ENCODE results near the gene MIS12.

DNA sequence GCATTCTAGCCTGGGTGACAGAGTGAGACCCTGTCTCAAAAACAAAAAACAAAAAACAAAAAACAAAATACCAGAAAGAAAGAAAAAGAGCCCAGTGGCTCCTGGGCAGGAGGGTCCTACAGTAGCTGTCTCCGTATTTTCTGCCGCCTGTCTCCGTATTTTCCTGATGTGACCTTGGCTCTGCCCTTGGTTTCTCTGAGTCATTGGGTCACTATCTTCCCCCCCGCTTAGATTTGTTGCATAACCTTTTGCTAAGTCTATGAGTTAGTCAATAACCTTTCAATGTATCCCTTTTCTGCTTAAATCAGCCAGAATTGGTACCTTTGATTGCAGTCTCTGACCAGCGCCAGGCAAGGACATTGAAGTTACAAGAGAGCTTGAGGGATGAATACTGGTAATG, 36.9 kb downstream of the MIS12 start:
- TF ChIP-seq POLR2A (IDR thresholded peaks at IDR 0.05): no peak
- TF ChIP-seq, protein P1, sequence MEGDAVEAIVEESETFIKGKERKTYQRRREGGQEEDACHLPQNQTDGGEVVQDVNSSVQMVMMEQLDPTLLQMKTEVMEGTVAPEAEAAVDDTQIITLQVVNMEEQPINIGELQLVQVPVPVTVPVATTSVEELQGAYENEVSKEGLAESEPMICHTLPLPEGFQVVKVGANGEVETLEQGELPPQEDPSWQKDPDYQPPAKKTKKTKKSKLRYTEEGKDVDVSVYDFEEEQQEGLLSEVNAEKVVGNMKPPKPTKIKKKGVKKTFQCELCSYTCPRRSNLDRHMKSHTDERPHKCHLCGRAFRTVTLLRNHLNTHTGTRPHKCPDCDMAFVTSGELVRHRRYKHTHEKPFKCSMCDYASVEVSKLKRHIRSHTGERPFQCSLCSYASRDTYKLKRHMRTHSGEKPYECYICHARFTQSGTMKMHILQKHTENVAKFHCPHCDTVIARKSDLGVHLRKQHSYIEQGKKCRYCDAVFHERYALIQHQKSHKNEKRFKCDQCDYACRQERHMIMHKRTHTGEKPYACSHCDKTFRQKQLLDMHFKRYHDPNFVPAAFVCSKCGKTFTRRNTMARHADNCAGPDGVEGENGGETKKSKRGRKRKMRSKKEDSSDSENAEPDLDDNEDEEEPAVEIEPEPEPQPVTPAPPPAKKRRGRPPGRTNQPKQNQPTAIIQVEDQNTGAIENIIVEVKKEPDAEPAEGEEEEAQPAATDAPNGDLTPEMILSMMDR (IDR thresholded peaks at IDR 0.05): no peak
